NT2/D1 (cell line): ENCODE results near the gene MAPK13.

Experiments used
- SUZ12 ChIP-seq: IDR thresholded peaks from 2 replicates; pipeline ENCODE4 v1.6.1; 2011; ENCODE audit not compliant: insufficient read length, insufficient read depth; ENCODE audit errors: extremely low read depth
- YY1 ChIP-seq: IDR thresholded peaks from 2 replicates; pipeline ENCODE4 v1.6.1; 2011; ENCODE audit not compliant: insufficient read length, insufficient read depth
- ZNF274 ChIP-seq: IDR thresholded peaks from 2 replicates; pipeline ENCODE4 v1.6.1; 2011; ENCODE audit warnings: mild to moderate bottlenecking, low read depth, low read length

- TF ChIP-seq ZNF274, result no peak
- TF ChIP-seq SUZ12, result no peak
- no peak for TF ChIP-seq YY1
Observed at GRCh38 chr6:36131511-36132245, 1.4 kb downstream of the MAPK13 start.
